HCT116 (cell line): ENCODE results near the gene ATOX1. TPM values are rescaled to one million over a fixed set of nuclear protein-coding genes. Genes with fewer than 3 reads are reported as not detected.
"Not testable (repeated sequence)": the region's sequence is repeated elsewhere in the genome, so short reads cannot be mapped to it uniquely, and the experiment has no call there.

Source experiments
- ATAC-seq: fragments of 200-7000 bp; cut with Tn5 transposase; 2 replicates; pipeline ENCODE4 v1.9.1; 2020; ENCODE audit warnings: mild to moderate bottlenecking, moderate library complexity
- BruUV-seq: library from RNA; stranded (reverse); fragments of 400-500 nt; replicated peaks from 2 replicates; lab custom pipeline; 2021; lab: Mats Ljungman, UMichigan
- CTCF ChIA-PET: fragments of 300-600 bp; sonication (Branson Sonifier 250); formaldehyde crosslinking; loops from one replicate; lab custom pipeline; 2021; ENCODE audit warnings: antibody characterized with exemption; lab: Charles Lee
- POLR2A ChIA-PET: fragments of 300-600, 350-600 bp; sonication (Branson Sonifier 250); formaldehyde crosslinking; loops from one replicate; lab custom pipeline; 2021; ENCODE audit warnings: antibody characterized with exemption; lab: Charles Lee
- RAD21 ChIA-PET, 2 experiments: fragments of 300-600 bp; sonication (Branson Sonifier 250); formaldehyde crosslinking; loops; one replicate each; lab custom pipeline; 2023; ENCODE audit warnings: low total read pairs in 2 of 2; ENCODE audit not compliant: uncharacterized antibody in 2 of 2, unreplicated experiment in 2 of 2, low non-redundant PET in 1 of 2; lab: Charles Lee
- DNase-seq: peaks from one replicate; pipeline ENCODE4 v3.0.0-alpha.2; 2010; ENCODE audit warnings: low read depth, low spot score
- H2AFZ ChIP-seq: fragments of 200-600 bp; shearing (Covaris generic), sonication (generic); 2 replicates; pipeline ENCODE4 v1.6.1; 2017; ENCODE audit warnings: low read depth, mixed run types, mixed read lengths, antibody characterized with exemption, low read length; ENCODE audit not compliant: poor library complexity, severe bottlenecking
- H3K27ac ChIP-seq: 2 replicates; pipeline ENCODE4 v1.5.1; 2012; ENCODE audit warnings: low read depth, low read length
- H3K27me3 ChIP-seq: fragments of 200-600 bp; sonication (generic); 2 replicates; pipeline ENCODE4 v1.6.1; 2016; ENCODE audit warnings: mixed run types, low read length, mixed read lengths; ENCODE audit not compliant: insufficient read depth
- H3K36me3 ChIP-seq, 2 experiments: fragments of 200-500 bp in 1 of 2; fragments of 200-600 bp in 1 of 2; sonication (Bioruptor generic) in 1 of 2; sonication (generic) in 1 of 2; 2 replicates each; pipeline versions ENCODE4 v1.5.1 to v1.6.1; 2014 to 2016; ENCODE audit warnings: low read length in 2 of 2, inconsistent platforms in 1 of 2, mixed read lengths in 1 of 2, mixed run types in 1 of 2; ENCODE audit not compliant: insufficient read depth in 2 of 2, control insufficient read depth in 1 of 2
- H3K4me1 ChIP-seq, 2 experiments: fragments of 200-600 bp in 1 of 2; sonication (generic) in 1 of 2; 2 replicates each; pipeline versions ENCODE4 v1.5.1 to v1.6.1; 2012 to 2017; ENCODE audit warnings: low read length in 2 of 2, inconsistent platforms in 1 of 2, mild to moderate bottlenecking in 1 of 2, mixed read lengths in 1 of 2, mixed run types in 1 of 2, moderate library complexity in 1 of 2; ENCODE audit not compliant: insufficient read depth in 2 of 2, control insufficient read depth in 1 of 2
- H3K4me2 ChIP-seq: fragments of 200-600 bp; sonication (generic); 2 replicates; pipeline ENCODE4 v1.6.1; 2017; ENCODE audit warnings: mixed run types, low read length, mixed read lengths
- H3K4me3 ChIP-seq, 2 experiments: fragments of 200-600 bp in 1 of 2; sonication (generic) in 1 of 2; replicated peaks in 1 of 2; 2 replicates each; pipeline ENCODE4 v1.5.1; 2011 to 2016; ENCODE audit warnings: low read length in 2 of 2, control low read depth in 1 of 2, low read depth in 1 of 2, mild to moderate bottlenecking in 1 of 2, mixed read lengths in 1 of 2, mixed run types in 1 of 2
- H3K79me2 ChIP-seq: fragments of 200-600 bp; sonication (generic); 2 replicates; pipeline ENCODE4 v1.6.1; 2017; ENCODE audit warnings: mild to moderate bottlenecking, mixed run types, low read length, moderate library complexity, mixed read lengths; ENCODE audit not compliant: insufficient read depth
- H3K9ac ChIP-seq: fragments of 200-600 bp; sonication (generic); 2 replicates; pipeline ENCODE4 v1.6.1; 2016; ENCODE audit warnings: low read length, mixed read lengths
- H3K9me2 ChIP-seq: fragments of 200-600 bp; sonication (generic), shearing (Covaris generic); 2 replicates; pipeline ENCODE4 v1.6.1; 2017; ENCODE audit warnings: mixed run types, mild to moderate bottlenecking, moderate library complexity; ENCODE audit not compliant: insufficient read depth
- H3K9me3 ChIP-seq, 2 experiments: fragments of 200-500 bp in 1 of 2; fragments of 200-600 bp in 1 of 2; sonication (Bioruptor generic) in 1 of 2; sonication (generic) in 1 of 2; 2 replicates each; pipeline ENCODE4 v1.6.1; 2014 to 2017; ENCODE audit warnings: low read length in 2 of 2, mixed read lengths in 2 of 2, inconsistent platforms in 1 of 2, low read depth in 1 of 2, mild to moderate bottlenecking in 1 of 2, mixed run types in 1 of 2, moderate library complexity in 1 of 2; ENCODE audit not compliant: control insufficient read depth in 1 of 2, insufficient read depth in 1 of 2
- H4K20me1 ChIP-seq: fragments of 200-600 bp; sonication (generic), shearing (Covaris generic); 2 replicates; pipeline ENCODE4 v1.6.1; 2017; ENCODE audit warnings: mixed run types, mild to moderate bottlenecking, moderate library complexity; ENCODE audit not compliant: insufficient read depth
- FOSL1 ChIP-seq: IDR thresholded peaks from 2 replicates; pipeline ENCODE4 v1.6.1; 2012; ENCODE audit warnings: low read depth
- MAX ChIP-seq: IDR thresholded peaks from 2 replicates; pipeline ENCODE4 v1.6.1; 2012
- SP1 ChIP-seq: IDR thresholded peaks from 2 replicates; pipeline ENCODE4 v1.6.1; 2012; ENCODE audit warnings: low read depth
- ZFX ChIP-seq: fragments of 450-650 bp; IDR thresholded peaks from 2 replicates; pipeline ENCODE4 v1.6.1; 2017
- intact Hi-C: fragments of 100-400 bp; cut with micrococcal nuclease; formaldehyde crosslinking; loops from 2 replicates; pipeline ENCODE4 v1.10.0; 2022
- total RNA-seq: library from RNA; stranded (reverse); gene quantifications from one replicate; pipeline ENCODE4 v1.2.1, GENCODE V29; 2021; ENCODE audit not compliant: unreplicated experiment

ATOX1 gene
- total RNA-seq, 1 experiment from 2014 or later: 66.2 TPM

DNA sequence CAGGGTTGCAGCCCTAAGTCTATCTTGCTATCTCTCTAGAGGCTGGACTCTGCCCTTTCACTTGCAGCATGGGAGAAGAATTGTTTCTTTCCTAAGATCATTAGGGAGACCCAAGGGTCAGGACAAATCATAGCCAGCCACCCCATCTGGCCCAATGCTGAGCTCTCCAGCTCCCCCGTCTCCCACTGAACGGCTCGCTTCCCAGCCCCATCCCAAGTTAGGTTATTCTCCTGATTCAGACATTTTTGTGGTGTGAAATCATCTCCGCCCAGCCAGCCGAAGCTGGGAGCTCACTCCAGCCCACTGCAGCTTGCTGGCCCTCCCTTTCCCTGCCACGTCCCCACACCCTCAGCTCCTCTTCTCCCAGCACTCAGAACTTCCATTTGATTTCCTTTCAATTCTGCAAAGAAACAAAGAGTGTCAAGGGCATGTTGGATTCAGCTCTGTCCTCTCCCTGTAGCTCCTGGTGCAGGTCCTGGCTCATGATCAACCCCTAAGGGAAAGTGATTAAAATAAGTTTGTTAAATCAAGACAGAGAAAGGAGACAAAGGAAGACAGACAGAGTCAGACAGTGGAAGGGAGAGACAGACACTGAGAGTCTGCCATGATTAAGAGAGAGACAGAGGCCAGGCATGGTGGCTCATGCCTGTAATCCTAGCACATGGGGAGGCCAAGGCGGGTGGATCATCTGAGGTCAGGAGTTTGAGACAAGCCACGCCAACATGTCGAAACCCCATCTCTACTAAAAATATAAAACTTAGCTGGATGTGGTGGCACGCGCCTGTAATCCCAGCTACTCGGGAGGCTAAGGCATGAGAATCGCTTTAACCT lies 59.1 kb downstream of the ATOX1 start:
- TF ChIP-seq FOSL1 (peak; percentile 4; the same call in 1 of the 2 replicates), ZFX (no peak), MAX (no peak), SP1 (no peak)
- TF ChIP-seq, all 23 proteins: peak for 1
- POLR2A ChIA-PET: no interaction called here
- RAD21 ChIA-PET: no interaction called here
- peak overlapping the region; percentile 1; the same call in 1 of the 2 replicates for H3K27ac ChIP-seq
- no peaks in the 10 kb centered on the region for H3K9me2 ChIP-seq
- H4K20me1 ChIP-seq: no peaks in the 10 kb centered on the region
- peak overlapping the region; percentile 11; the same call in 1 of the 2 replicates for H3K9ac ChIP-seq
- peak; percentile 78 for ATAC-seq
- DNase-seq: no peak
- no peaks in the 10 kb centered on the region for H3K79me2 ChIP-seq
- peak overlapping the region; percentile 70 for H2AFZ ChIP-seq
- no TSS peak for BruUV-seq
- peak overlapping the region; percentile 72 for H3K4me2 ChIP-seq
- no peak overlapping the region; a peak in 1 of 4 replicates for H3K4me3 ChIP-seq
- intact Hi-C loops: no loop called here
- peaks cover 10 to 18% of the 10 kb centered on the region in 2 experiments; a peak in 3 of 4 replicates for H3K4me1 ChIP-seq
- H3K9me3 ChIP-seq: no peaks in the 10 kb centered on the region
- H3K36me3 ChIP-seq: no peaks in the 10 kb centered on the region
- H3K27me3 ChIP-seq: no peaks in the 10 kb centered on the region
- CTCF ChIA-PET: interaction anchor here (1.3 kb wide), 1 partner anchor 42 kb away, joined by 3 read pairs; no protein-coding TSS in a partner anchor

- H3K9me2 ChIP-seq, H2AFZ ChIP-seq, intact Hi-C loops, H3K9me3 ChIP-seq, H3K27me3 ChIP-seq, RAD21 ChIA-PET, H3K27ac ChIP-seq, DNase-seq, H3K9ac ChIP-seq, H3K4me3 ChIP-seq, ATAC-seq, POLR2A ChIA-PET, H3K4me2 ChIP-seq, BruUV-seq, H3K79me2 ChIP-seq, H4K20me1 ChIP-seq, CTCF ChIA-PET, H3K36me3 ChIP-seq: not testable (repeated sequence)
- H3K4me1 ChIP-seq: peaks cover 10 to 23% of the 10 kb centered on the region in 2 experiments; a peak in 3 of 4 replicates
Observed at GRCh38 chr5:151698081-151698480, 60.4 kb downstream of the ATOX1 start.
